Mesothelial cell of epicardium (in vitro differentiated cells): ENCODE results near the gene HJV. TPM values are rescaled to one million over a fixed set of nuclear protein-coding genes. Genes with fewer than 3 reads are reported as not detected.

Source experiments
- DNase-seq, 2 experiments: peaks; one replicate each; pipeline ENCODE4 v3.0.0; 2021; ENCODE audit warnings: low spot score in 2 of 2; ENCODE audit not compliant: unreplicated experiment in 2 of 2
- H3K27ac Mint-ChIP-seq: 2 replicates; pipeline ENCODE4 v1.8.0; 2021; ENCODE audit warnings: mixed read lengths
- H3K27me3 Mint-ChIP-seq: 2 replicates; pipeline ENCODE4 v1.8.0; 2021; ENCODE audit warnings: low read depth, mixed read lengths
- H3K36me3 Mint-ChIP-seq: 2 replicates; pipeline ENCODE4 v1.8.0; 2021; ENCODE audit warnings: mixed read lengths
- H3K4me1 Mint-ChIP-seq: 2 replicates; pipeline ENCODE4 v1.8.0; 2021; ENCODE audit warnings: mixed read lengths
- H3K4me3 Mint-ChIP-seq: 2 replicates; pipeline ENCODE4 v1.8.0; 2021; ENCODE audit warnings: mild to moderate bottlenecking, moderate library complexity, mixed read lengths
- H3K9me3 Mint-ChIP-seq: 2 replicates; pipeline ENCODE4 v1.8.0; 2021; ENCODE audit warnings: mixed read lengths
- CTCF ChIP-seq: fragments of 200-600 bp; sonication (generic); IDR thresholded peaks from one replicate; pipeline ENCODE4 v1.5.0; 2021; ENCODE audit warnings: antibody characterized with exemption; ENCODE audit not compliant: unreplicated experiment
- total RNA-seq: library from RNA; stranded (reverse); gene quantifications from 3 replicates; pipeline ENCODE4 v1.2.1, GENCODE V29; 2021

The HJV gene
- total RNA-seq, 1 donor from 2014 or later: not detected

- peaks cover 33% of the 10 kb centered on the region for H3K36me3 Mint-ChIP-seq
- no peak for DNase-seq
- no peaks in the 10 kb centered on the region for H3K9me3 Mint-ChIP-seq
- TF ChIP-seq CTCF: no peak
- peak overlapping the region; percentile 98 for H3K27ac Mint-ChIP-seq
- H3K4me3 Mint-ChIP-seq: peak overlapping the region; percentile 99
- H3K4me1 Mint-ChIP-seq: peaks cover 52% of the 10 kb centered on the region
- no peaks in the 10 kb centered on the region for H3K27me3 Mint-ChIP-seq
These were observed 27.0 kb downstream of the HJV start for GRCh38 chr1:145994391-145995120.

GRCh38 chr1:145993618-145994390, 27.7 kb downstream of the HJV start:
- H3K27me3 Mint-ChIP-seq: no peaks in the 10 kb centered on the region
- no peaks in the 10 kb centered on the region for H3K9me3 Mint-ChIP-seq
- H3K4me3 Mint-ChIP-seq: peak overlapping the region; percentile 99
- no peak for TF ChIP-seq CTCF
- no peak for DNase-seq
- H3K4me1 Mint-ChIP-seq: peaks cover 52% of the 10 kb centered on the region
- H3K27ac Mint-ChIP-seq: peak overlapping the region; percentile 74
- peaks cover 33% of the 10 kb centered on the region for H3K36me3 Mint-ChIP-seq

GRCh38 chr1:145992958-145993617, 28.4 kb downstream of the HJV start:
- Mint-ChIP-seq H3K27ac (peak overlapping the region; percentile 61), H3K36me3 (peaks cover 33% of the 10 kb centered on the region), H3K9me3 (no peaks in the 10 kb centered on the region), H3K27me3 (no peaks in the 10 kb centered on the region), H3K4me3 (peak overlapping the region; percentile 99), H3K4me1 (peaks cover 52% of the 10 kb centered on the region)
- no peak for TF ChIP-seq CTCF
- DNase-seq: no peak

- Mint-ChIP-seq H3K36me3 (peaks cover 33% of the 10 kb centered on the region), H3K9me3 (no peaks in the 10 kb centered on the region), H3K4me1 (peaks cover 49% of the 10 kb centered on the region), H3K27ac (peak overlapping the region; percentile 32), H3K4me3 (peak overlapping the region; percentile 99), H3K27me3 (no peaks in the 10 kb centered on the region)
- no peak for TF ChIP-seq CTCF
- no peak for DNase-seq
These were observed 29.0 kb downstream of the HJV start for GRCh38 chr1:145992502-145992936.

GRCh38 chr1:145991735-145992412, 29.7 kb downstream of the HJV start:
- no peak for TF ChIP-seq CTCF
- Mint-ChIP-seq H3K4me1 (peaks cover 43% of the 10 kb centered on the region), H3K4me3 (peak overlapping the region; percentile 24), H3K9me3 (no peaks in the 10 kb centered on the region), H3K36me3 (peaks cover 33% of the 10 kb centered on the region), H3K27ac (peak overlapping the region; percentile 79), H3K27me3 (no peaks in the 10 kb centered on the region)
- no peak for DNase-seq
